T-helper 1 cell treated with Interleukin-12 subunit alpha and Interleukin-12 subunit beta and Interleukin-4 antibody, amounts not matched to agents 30 μg/mL and 1 μg/mL, for 36 hours (primary cell): ENCODE data around the gene PTPRA.
A peak's percentile ranks its signal among the peaks of the same experiment; 100 is the strongest.
"Not testable (repeated sequence)": the region's sequence is repeated elsewhere in the genome, so short reads cannot be mapped to it uniquely, and the experiment has no call there.

Source experiments
- H3K27ac Mint-ChIP-seq: one replicate; pipeline ENCODE4 v1.8.0; 2021; ENCODE audit warnings: mild to moderate bottlenecking, mixed read lengths
- H3K27me3 Mint-ChIP-seq: one replicate; pipeline ENCODE4 v1.8.0; 2021; ENCODE audit warnings: low read depth, mixed read lengths
- H3K36me3 Mint-ChIP-seq: one replicate; pipeline ENCODE4 v1.8.0; 2021; ENCODE audit warnings: low read depth, mixed read lengths
- H3K4me1 Mint-ChIP-seq: one replicate; pipeline ENCODE4 v1.8.0; 2021; ENCODE audit warnings: low read depth, mixed read lengths
- H3K4me3 Mint-ChIP-seq: one replicate; pipeline ENCODE4 v1.8.0; 2021; ENCODE audit warnings: mild to moderate bottlenecking, moderate library complexity, mixed read lengths
- H3K9me3 Mint-ChIP-seq: one replicate; pipeline ENCODE4 v1.8.0; 2021; ENCODE audit warnings: mixed read lengths

The PTPRA gene

DNA sequence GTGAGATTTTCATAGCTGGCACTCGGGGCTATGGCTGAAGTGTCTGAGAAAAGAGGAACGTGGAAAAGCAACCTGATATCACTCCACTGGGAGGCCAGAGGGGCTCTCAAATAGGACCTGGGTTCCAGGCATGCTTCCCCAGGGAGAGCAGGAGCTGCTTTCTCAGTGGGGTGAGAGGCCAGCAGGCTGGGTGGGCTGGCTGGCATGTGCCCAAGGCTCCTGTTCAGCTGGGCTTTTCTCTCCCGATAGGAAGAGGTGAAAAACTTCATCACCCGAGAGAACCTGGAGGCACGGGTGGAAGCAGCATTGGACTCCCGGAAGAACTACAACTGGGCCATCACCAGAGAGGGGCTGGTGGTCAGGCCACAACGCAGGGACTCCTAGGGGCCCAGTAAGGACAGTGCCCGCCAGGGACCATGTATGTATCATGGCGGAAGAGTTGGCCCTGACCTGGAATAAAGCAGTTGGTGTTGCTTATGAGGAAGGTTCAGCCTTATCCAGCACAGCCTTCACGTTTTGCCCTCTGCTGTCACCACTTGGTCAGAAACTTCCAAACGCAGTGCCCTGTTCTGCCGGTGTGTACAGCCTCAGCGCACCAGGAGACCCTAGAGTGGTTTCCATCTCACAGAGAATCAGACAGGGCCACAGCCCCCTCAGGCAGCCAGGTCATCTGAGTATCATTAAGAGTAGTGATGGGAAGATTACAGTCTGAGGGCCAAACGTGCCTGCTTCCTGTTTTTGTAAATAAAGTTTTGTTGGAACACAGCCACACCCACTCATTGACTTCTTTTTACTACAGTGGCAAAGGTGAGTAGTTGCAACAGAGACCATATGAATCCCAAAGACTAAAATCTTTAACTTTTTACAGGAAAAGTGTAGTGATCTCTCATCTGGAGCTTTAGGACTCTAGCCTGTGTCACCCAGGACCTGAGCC is 174.5 kb downstream of the PTPRA start:
- Mint-ChIP-seq H3K4me1 (peaks cover 22% of the 10 kb centered on the region), H3K27ac (no peak overlapping the region), H3K27me3 (no peaks in the 10 kb centered on the region), H3K9me3 (no peaks in the 10 kb centered on the region), H3K36me3 (peaks cover 17% of the 10 kb centered on the region), H3K4me3 (peak overlapping the region; percentile 42)

DNA sequence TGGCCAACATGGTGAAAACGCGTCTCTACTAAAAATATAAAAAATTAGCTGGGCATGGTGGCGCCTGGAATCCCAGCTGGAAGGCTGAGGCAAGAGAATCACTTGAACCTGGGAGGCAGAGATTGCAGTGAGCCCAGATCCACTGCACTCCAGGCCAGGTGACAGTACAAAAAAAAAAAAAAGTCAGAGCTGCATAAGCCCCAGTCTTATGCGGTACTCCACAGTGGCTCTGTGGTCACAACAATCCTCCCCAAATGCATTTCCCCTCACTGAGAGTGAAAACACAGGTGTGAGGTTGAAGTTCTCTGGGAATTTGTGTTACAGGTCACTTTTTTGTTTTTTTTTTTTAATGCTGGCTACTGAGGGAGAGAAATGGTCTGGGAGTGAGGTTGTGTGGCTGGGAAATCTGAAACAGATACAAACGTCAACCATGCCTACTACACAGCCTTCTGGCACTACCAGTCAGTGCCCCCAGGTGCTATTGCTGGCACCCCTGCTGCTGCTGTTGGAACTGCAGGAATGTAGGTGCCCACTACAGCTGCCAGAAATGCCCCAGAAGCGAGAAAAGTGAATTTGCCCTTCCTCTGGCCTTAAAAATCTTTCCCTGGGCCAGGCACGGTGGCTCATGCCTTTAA is 178.2 kb downstream of the PTPRA start:
- Mint-ChIP-seq H3K4me1 (peaks cover 14% of the 10 kb centered on the region), H3K27me3 (no peaks in the 10 kb centered on the region), H3K9me3 (no peaks in the 10 kb centered on the region), H3K27ac (no peak overlapping the region), H3K36me3 (peaks cover 17% of the 10 kb centered on the region), H3K4me3 (no peak overlapping the region)

DNA sequence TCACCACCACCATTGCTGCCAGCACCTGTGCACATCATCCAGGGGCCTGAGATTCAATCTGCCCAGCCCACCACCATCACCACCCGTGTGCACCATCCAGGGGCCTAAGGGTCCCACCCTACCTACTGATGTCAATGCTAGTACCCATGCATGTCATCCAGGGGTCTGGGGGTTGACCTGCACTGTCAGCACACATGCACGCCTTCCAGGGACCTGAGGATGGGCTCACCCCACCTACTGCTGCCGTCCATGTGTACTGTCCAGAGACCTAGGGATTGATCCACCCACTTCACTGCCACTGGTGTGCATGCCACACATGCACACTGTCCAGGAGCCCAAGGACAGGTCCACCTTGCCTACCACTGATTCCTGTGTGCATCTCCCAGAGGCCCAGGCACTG is 186.2 kb downstream of the PTPRA start:
- no peaks in the 10 kb centered on the region for H3K9me3 Mint-ChIP-seq
- H3K27ac Mint-ChIP-seq = no peak overlapping the region
- H3K36me3 Mint-ChIP-seq = peaks cover 6% of the 10 kb centered on the region
- H3K27me3 Mint-ChIP-seq = no peaks in the 10 kb centered on the region
- H3K4me1 Mint-ChIP-seq = peaks cover 2% of the 10 kb centered on the region
- no peak overlapping the region for H3K4me3 Mint-ChIP-seq

GRCh38 chr20:3064119-3064518 is 190.8 kb downstream of the PTPRA start:
- H3K4me1 Mint-ChIP-seq, H3K36me3 Mint-ChIP-seq, H3K9me3 Mint-ChIP-seq, H3K27me3 Mint-ChIP-seq, H3K4me3 Mint-ChIP-seq, H3K27ac Mint-ChIP-seq: not testable (repeated sequence)

GRCh38 chr20:3067139-3068014 is 194.1 kb downstream of the PTPRA start:
- Mint-ChIP-seq H3K4me3 (no peak overlapping the region), H3K36me3 (peaks cover 7% of the 10 kb centered on the region), H3K27ac (no peak overlapping the region), H3K4me1 (peaks cover 7% of the 10 kb centered on the region), H3K9me3 (no peaks in the 10 kb centered on the region), H3K27me3 (peaks cover 3% of the 10 kb centered on the region)

- no peak overlapping the region for H3K4me3 Mint-ChIP-seq
- H3K4me1 Mint-ChIP-seq = peaks cover 13% of the 10 kb centered on the region
- no peak overlapping the region for H3K27ac Mint-ChIP-seq
- H3K27me3 Mint-ChIP-seq = peaks cover 3% of the 10 kb centered on the region
- peaks cover 9% of the 10 kb centered on the region for H3K36me3 Mint-ChIP-seq
- no peaks in the 10 kb centered on the region for H3K9me3 Mint-ChIP-seq
Measured at GRCh38 chr20:3068075-3068474, 194.8 kb downstream of the PTPRA start.

DNA sequence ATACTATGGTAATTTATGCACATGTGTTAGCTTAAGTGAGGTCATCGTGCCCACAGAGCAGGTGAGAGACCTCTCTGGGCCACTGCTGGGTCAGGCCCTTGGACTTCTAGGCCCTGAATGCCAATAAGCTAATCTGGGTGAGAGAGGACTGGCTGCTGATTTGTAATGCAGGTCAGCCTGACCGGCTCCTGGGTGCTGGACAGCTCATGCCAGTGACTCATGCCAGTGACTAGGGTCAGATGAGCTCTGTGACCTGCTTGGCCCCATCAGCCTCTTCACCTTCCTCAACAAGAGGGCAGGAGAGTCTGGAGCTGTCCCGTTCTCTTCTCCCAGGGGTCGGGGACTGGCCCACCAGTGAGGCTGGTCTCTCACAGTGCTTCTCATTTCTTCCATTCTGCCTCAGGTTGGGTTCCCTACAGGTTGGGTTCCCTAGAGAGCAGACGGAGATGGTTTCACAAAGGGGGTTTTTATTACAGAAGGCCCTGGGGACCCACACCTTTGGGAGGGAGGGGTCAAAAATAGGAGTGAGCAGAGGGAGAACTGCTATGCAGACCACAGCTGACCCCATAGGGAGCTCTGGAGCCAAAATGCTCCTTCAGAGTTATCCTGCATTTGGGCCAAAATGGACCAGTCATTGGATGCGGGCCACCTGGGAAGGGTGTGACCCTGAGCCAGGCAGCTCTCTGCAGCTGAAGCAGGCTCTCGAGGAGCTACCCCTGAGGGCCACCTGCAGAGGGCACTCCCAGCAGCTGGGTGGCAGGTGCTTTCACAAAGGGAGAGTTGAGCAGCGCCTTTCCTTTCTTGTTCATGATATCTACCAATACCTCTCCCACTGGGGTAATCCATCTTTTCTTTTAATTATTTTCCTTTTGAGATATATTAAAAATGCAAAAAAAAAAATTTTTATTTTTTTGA is 196.0 kb downstream of the PTPRA start:
- Mint-ChIP-seq H3K36me3 (peaks cover 9% of the 10 kb centered on the region), H3K9me3 (no peaks in the 10 kb centered on the region), H3K27ac (no peak overlapping the region), H3K4me3 (no peak overlapping the region), H3K4me1 (peaks cover 17% of the 10 kb centered on the region), H3K27me3 (peaks cover 3% of the 10 kb centered on the region)

GRCh38 chr20:3070725-3071124 is 197.4 kb downstream of the PTPRA start:
- no peaks in the 10 kb centered on the region for H3K9me3 Mint-ChIP-seq

GRCh38 chr20:3071266-3071609 is 198.0 kb downstream of the PTPRA start:
- peaks cover 3% of the 10 kb centered on the region for H3K27me3 Mint-ChIP-seq
- no peak overlapping the region for H3K27ac Mint-ChIP-seq
- H3K4me3 Mint-ChIP-seq = peak overlapping the region; percentile 81
- no peaks in the 10 kb centered on the region for H3K9me3 Mint-ChIP-seq
- peaks cover 9% of the 10 kb centered on the region for H3K36me3 Mint-ChIP-seq
- H3K4me1 Mint-ChIP-seq = peaks cover 29% of the 10 kb centered on the region

More at GRCh38 chr20:3070725-3071124, 197.4 kb downstream of the PTPRA start:
- Mint-ChIP-seq H3K27ac (peak overlapping the region; percentile 80), H3K36me3 (peaks cover 9% of the 10 kb centered on the region), H3K27me3 (peaks cover 3% of the 10 kb centered on the region), H3K4me3 (peak overlapping the region; percentile 81), H3K4me1 (peaks cover 29% of the 10 kb centered on the region)

DNA sequence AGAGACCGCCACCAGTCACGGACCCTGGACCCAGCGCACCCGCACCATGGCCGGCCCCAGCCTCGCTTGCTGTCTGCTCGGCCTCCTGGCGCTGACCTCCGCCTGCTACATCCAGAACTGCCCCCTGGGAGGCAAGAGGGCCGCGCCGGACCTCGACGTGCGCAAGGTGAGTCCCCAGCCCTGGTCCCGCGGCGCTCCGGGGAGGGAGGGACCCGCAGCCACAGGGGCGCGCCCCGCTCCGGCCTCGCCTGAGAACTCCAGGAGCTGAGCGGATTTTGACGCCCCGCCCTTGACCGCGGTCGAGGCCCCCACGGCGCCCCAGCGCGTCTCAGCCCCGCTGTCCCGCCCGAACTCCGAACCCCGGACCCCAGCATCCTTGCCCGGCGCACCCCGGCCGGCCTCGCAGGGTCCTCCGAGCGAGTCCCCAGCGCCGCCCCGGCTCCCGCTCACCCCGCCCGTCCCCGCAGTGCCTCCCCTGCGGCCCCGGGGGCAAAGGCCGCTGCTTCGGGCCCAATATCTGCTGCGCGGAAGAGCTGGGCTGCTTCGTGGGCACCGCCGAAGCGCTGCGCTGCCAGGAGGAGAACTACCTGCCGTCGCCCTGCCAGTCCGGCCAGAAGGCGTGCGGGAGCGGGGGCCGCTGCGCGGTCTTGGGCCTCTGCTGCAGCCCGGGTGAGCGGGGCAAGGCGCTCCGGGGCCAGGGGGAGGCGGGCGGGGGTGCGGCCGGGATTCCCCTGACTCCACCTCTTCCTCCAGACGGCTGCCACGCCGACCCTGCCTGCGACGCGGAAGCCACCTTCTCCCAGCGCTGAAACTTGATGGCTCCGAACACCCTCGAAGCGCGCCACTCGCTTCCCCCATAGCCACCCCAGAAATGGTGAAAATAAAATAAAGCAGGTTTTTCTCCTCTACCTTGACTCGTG is 198.6 kb downstream of the PTPRA start, which contains the start of gene OXT:
OXT (plus strand) TSS at position 11 of the 920 bp plus-strand sequence; CDS start at position 47, 36 bp downstream.
- H3K4me3 Mint-ChIP-seq = peak within 1 kb of the TSS; percentile 81
- H3K4me1 Mint-ChIP-seq = peaks cover 32% of the 10 kb centered on the region
- H3K27me3 Mint-ChIP-seq = peaks cover 5% of the 10 kb centered on the region
- H3K27ac Mint-ChIP-seq = peak within 1 kb of the TSS; percentile 80
- H3K9me3 Mint-ChIP-seq = no peaks in the 10 kb centered on the region
- peaks cover 9% of the 10 kb centered on the region for H3K36me3 Mint-ChIP-seq

DNA sequence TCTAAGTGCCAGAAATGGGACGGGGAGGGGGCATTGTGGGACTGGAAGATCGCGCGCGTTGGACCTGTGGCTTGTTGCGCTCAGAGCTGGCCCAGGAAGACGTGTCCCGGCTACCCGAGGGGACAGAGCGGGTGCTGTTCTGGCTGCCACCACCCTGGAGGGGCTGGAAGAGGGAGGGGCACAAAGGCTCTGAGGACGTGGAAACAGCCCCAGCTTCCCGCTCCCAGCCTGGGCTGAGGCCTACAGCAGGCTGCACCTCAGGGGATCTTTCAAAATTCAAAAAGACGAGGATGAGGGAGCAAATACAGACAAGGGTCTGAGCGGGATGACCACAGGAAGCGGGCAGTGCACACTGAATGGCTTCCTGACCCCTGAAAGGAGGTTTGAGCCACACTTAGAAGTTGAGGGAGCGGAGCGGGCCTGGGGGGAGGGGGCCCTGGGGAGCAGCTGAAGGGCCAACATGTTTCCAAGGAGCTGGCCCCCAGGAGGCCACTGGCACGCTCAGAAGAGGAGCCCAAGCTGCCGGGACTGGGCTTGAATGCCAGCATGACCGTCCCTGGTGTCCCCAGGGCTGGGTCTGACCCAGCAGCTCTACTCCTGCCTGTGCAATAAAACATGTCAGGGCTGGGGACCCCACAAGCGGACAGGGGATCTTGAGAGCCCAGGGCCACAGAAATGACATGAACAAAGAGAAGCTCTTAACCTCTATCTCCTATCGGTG is 199.4 kb downstream of the PTPRA start:
- peaks cover 7% of the 10 kb centered on the region for H3K27me3 Mint-ChIP-seq
- H3K27ac Mint-ChIP-seq = peak overlapping the region; percentile 80
- H3K36me3 Mint-ChIP-seq = peaks cover 12% of the 10 kb centered on the region
- H3K4me3 Mint-ChIP-seq = peak overlapping the region; percentile 78
- peaks cover 37% of the 10 kb centered on the region for H3K4me1 Mint-ChIP-seq
- H3K9me3 Mint-ChIP-seq = peaks cover 1% of the 10 kb centered on the region

DNA sequence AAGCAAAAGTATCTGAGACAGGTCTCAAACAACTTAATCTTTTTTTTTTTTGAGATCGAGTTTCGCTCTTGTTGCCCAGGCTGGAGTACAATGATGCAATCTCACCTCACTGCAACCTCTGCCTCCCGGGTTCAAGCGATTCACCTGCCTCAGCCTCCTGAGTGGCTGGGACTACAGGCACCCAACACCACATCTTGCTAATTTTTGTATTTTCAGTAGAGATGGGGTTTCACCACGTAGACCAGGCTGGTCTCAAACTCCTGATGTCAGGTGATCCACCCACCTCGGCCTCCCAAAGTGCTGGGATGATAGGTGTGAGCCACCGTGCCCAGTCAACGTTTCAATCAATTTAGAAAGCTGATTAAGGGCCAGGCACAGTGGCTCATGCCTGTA is 200.0 kb downstream of the PTPRA start:
- Mint-ChIP-seq H3K4me1 (peaks cover 43% of the 10 kb centered on the region), H3K36me3 (peaks cover 15% of the 10 kb centered on the region), H3K27me3 (peaks cover 10% of the 10 kb centered on the region), H3K4me3 (peak overlapping the region; percentile 44)
- not testable (repeated sequence) for H3K9me3 Mint-ChIP-seq, H3K27ac Mint-ChIP-seq
